HS-27A (cell line): ENCODE data around the gene ATP2B3.

Experiments
- DNase-seq: peaks from one replicate; pipeline ENCODE4 v3.0.0-alpha.2; 2012; ENCODE audit warnings: low read depth, missing footprints

The ATP2B3 gene

GRCh38 chrX:153620576-153620975 is 103.1 kb downstream of the ATP2B3 start:
- no peak for DNase-seq

- no peak for DNase-seq
These were observed 104.6 kb downstream of the ATP2B3 start for GRCh38 chrX:153621949-153622598.

- no peak for DNase-seq
These were observed 105.3 kb downstream of the ATP2B3 start for GRCh38 chrX:153622661-153623309.

GRCh38 chrX:153623310-153624029 is 106.0 kb downstream of the ATP2B3 start:
- no peak for DNase-seq

- DNase-seq: no peak
These were observed 107.0 kb downstream of the ATP2B3 start for GRCh38 chrX:153624196-153625091.

GRCh38 chrX:153625271-153626024 is 108.0 kb downstream of the ATP2B3 start:
- DNase-seq: no peak

- no peak for DNase-seq
These were observed 108.7 kb downstream of the ATP2B3 start for GRCh38 chrX:153626025-153626633.

- no peak for DNase-seq
These were observed 109.6 kb downstream of the ATP2B3 start for GRCh38 chrX:153626863-153627674.

- DNase-seq: no peak
These were observed 110.3 kb downstream of the ATP2B3 start for GRCh38 chrX:153627675-153628111.

GRCh38 chrX:153628129-153628528 is 110.7 kb downstream of the ATP2B3 start:
- DNase-seq: no peak

GRCh38 chrX:153628665-153629064 is 111.2 kb downstream of the ATP2B3 start:
- no peak for DNase-seq

- no peak for DNase-seq
These were observed 113.9 kb downstream of the ATP2B3 start for GRCh38 chrX:153631346-153631745.

GRCh38 chrX:153631907-153632594 is 114.6 kb downstream of the ATP2B3 start:
- DNase-seq: no peak
